Calu3 (cell line): ENCODE data around the gene TBC1D22B. TPM values are rescaled to one million over a fixed set of nuclear protein-coding genes. Genes with fewer than 3 reads are reported as not detected.
A peak's percentile ranks its signal among the peaks of the same experiment; 100 is the strongest.

Experiments
- BruUV-seq: library from RNA; stranded (reverse); fragments of 400-500 nt; replicated peaks from 2 replicates; lab custom pipeline; 2021; lab: Mats Ljungman, UMichigan
- CTCF ChIA-PET: fragments of 300-600 bp; sonication (Branson Sonifier 250); formaldehyde crosslinking; loops from one replicate; lab custom pipeline; 2022; ENCODE audit warnings: antibody characterized with exemption; lab: Charles Lee
- DNase-seq: peaks from one replicate; pipeline ENCODE4 v3.0.0; 2022
- H3K27ac Mint-ChIP-seq: one replicate; pipeline ENCODE4 v1.8.0; 2022; ENCODE audit warnings: mixed read lengths; ENCODE audit not compliant: unreplicated experiment
- H3K27me3 Mint-ChIP-seq: one replicate; pipeline ENCODE4 v1.8.0; 2022; ENCODE audit warnings: mixed read lengths; ENCODE audit not compliant: unreplicated experiment
- H3K36me3 Mint-ChIP-seq: one replicate; pipeline ENCODE4 v1.8.0; 2022; ENCODE audit warnings: mild to moderate bottlenecking, moderate library complexity, mixed read lengths; ENCODE audit not compliant: insufficient read depth, unreplicated experiment
- H3K4me1 Mint-ChIP-seq: one replicate; pipeline ENCODE4 v1.8.0; 2022; ENCODE audit warnings: mild to moderate bottlenecking, low read depth, mixed read lengths; ENCODE audit not compliant: unreplicated experiment
- H3K4me3 Mint-ChIP-seq: one replicate; pipeline ENCODE4 v1.8.0; 2022; ENCODE audit warnings: mild to moderate bottlenecking, low read depth, moderate library complexity, mixed read lengths; ENCODE audit not compliant: unreplicated experiment
- H3K9me3 Mint-ChIP-seq: one replicate; pipeline ENCODE4 v1.8.0; 2022; ENCODE audit warnings: low read depth, mixed read lengths; ENCODE audit not compliant: unreplicated experiment
- CTCF ChIP-seq: fragments of 200-600 bp; IDR thresholded peaks from one replicate; pipeline ENCODE4 v1.8.0; 2022; ENCODE audit warnings: antibody characterized with exemption; ENCODE audit not compliant: unreplicated experiment
- intact Hi-C: fragments of 100-400 bp; cut with micrococcal nuclease; formaldehyde crosslinking; loops from one replicate; pipeline ENCODE4 v1.10.0; 2022; ENCODE audit not compliant: unreplicated experiment
- total RNA-seq: library from RNA; stranded (reverse); gene quantifications from 2 replicates; pipeline ENCODE4 v1.2.3, GENCODE V29; 2022

Gene TBC1D22B
- total RNA-seq, 1 experiment from 2014 or later, result 14.6 TPM

GRCh38 chr6:37243131-37243815 lies 14.3 kb upstream of the TBC1D22B start:
- DNase-seq, result no peak
- BruUV-seq, result no TSS peak
- Mint-ChIP-seq H3K9me3 (peaks cover 2% of the 10 kb centered on the region), H3K27ac (peak overlapping the region; percentile 100), H3K4me3 (peak overlapping the region; percentile 47), H3K36me3 (peaks cover 38% of the 10 kb centered on the region), H3K27me3 (no peaks in the 10 kb centered on the region), H3K4me1 (peaks cover 66% of the 10 kb centered on the region)
- CTCF ChIA-PET, result interaction anchor here (1.0 to 1.5 kb wide), 4 partner anchors 10 to 271 kb away, joined by 3 to 9 read pairs (median 4); partner anchors contain the start of genes TBC1D22B and TMEM217
- intact Hi-C loops, result no loop called here
- TF ChIP-seq CTCF, result no peak

- TF ChIP-seq CTCF, result no peak
- H3K27ac Mint-ChIP-seq, result peak overlapping the region; percentile 100
- BruUV-seq, result no TSS peak
- H3K27me3 Mint-ChIP-seq, result no peaks in the 10 kb centered on the region
- peaks cover 38% of the 10 kb centered on the region for H3K36me3 Mint-ChIP-seq
- CTCF ChIA-PET, result interaction anchor here (1.2 kb wide), 1 partner anchor 272 kb away, joined by 3 read pairs; no protein-coding TSS in a partner anchor
- no peak for DNase-seq
- intact Hi-C loops, result no loop called here
- H3K9me3 Mint-ChIP-seq, result peaks cover 5% of the 10 kb centered on the region
- peaks cover 61% of the 10 kb centered on the region for H3K4me1 Mint-ChIP-seq
- no peak overlapping the region for H3K4me3 Mint-ChIP-seq
Observed at GRCh38 chr6:37243816-37244370, 13.7 kb upstream of the TBC1D22B start.

GRCh38 chr6:37244430-37245310 lies 12.9 kb upstream of the TBC1D22B start:
- CTCF ChIA-PET, result no interaction called here
- peak overlapping the region; percentile 63 for H3K27ac Mint-ChIP-seq
- no TSS peak for BruUV-seq
- peak overlapping the region; percentile 18 for H3K4me3 Mint-ChIP-seq
- peaks cover 38% of the 10 kb centered on the region for H3K36me3 Mint-ChIP-seq
- peak; percentile 66 for DNase-seq
- intact Hi-C loops, result no loop called here
- no peaks in the 10 kb centered on the region for H3K27me3 Mint-ChIP-seq
- peaks cover 5% of the 10 kb centered on the region for H3K9me3 Mint-ChIP-seq
- TF ChIP-seq CTCF, result no peak
- peaks cover 59% of the 10 kb centered on the region for H3K4me1 Mint-ChIP-seq

- Mint-ChIP-seq H3K27ac (no peak overlapping the region), H3K9me3 (peaks cover 3% of the 10 kb centered on the region), H3K27me3 (no peaks in the 10 kb centered on the region), H3K36me3 (no peaks in the 10 kb centered on the region), H3K4me3 (no peak overlapping the region), H3K4me1 (peaks cover 2% of the 10 kb centered on the region)
- CTCF ChIA-PET, result interaction anchor here (1.1 kb wide), 1 partner anchor 11 kb away, joined by 3 read pairs; no protein-coding TSS in a partner anchor
- intact Hi-C loops, result loop anchor here (10.0 kb wide), 1 partner anchor 424 kb away; no protein-coding TSS in a partner anchor
- DNase-seq, result no peak
- no peak for TF ChIP-seq CTCF
- no TSS peak for BruUV-seq
Observed at GRCh38 chr6:37251211-37251780, 6.3 kb upstream of the TBC1D22B start.
